Fibroblast of pulmonary artery (primary cell): Measurements from ENCODE around the gene HRH4.

Experiments
- DNase-seq: peaks from one replicate; pipeline ENCODE4 v3.0.0-alpha.2; 2010; ENCODE audit warnings: low read depth
- H3K4me3 ChIP-seq: replicated peaks from 2 replicates; pipeline ENCODE4 v1.5.1; 2011; ENCODE audit warnings: low read depth, mild to moderate bottlenecking, control low read depth, low read length, moderate library complexity
- CTCF ChIP-seq: IDR thresholded peaks from 2 replicates; pipeline ENCODE4 v1.5.1; 2011; ENCODE audit warnings: mild to moderate bottlenecking, control low read depth, low read length, inconsistent platforms; ENCODE audit errors: missing control alignments

Gene HRH4

GRCh38 chr18:24462838-24463775 lies 2.7 kb downstream of the HRH4 start:
- TF ChIP-seq CTCF: no peak
- no peak overlapping the region for H3K4me3 ChIP-seq
- no peak for DNase-seq

GRCh38 chr18:24465486-24465885 lies 5.0 kb downstream of the HRH4 start:
- no peak overlapping the region for H3K4me3 ChIP-seq
- no peak for DNase-seq
- TF ChIP-seq CTCF: no peak

DNA sequence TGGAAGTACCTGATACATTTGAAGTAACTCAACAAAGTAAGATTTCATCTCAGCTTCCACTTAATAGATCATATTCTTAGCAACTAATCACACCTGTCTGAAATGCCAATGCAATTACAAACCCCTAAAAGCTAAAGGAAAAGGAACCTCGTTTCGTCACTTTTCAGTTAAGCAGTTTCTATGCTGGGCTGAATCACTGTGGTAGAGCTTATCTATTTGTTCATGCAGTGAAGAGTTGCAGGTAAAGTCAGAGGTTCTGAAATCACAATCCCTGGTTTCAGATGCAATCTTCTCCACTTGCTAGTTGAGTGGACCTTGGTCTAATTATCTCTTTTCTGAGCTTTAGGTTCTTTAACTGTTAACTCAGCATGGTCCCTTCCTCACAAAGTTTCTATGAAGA lies 6.3 kb downstream of the HRH4 start:
- DNase-seq: no peak
- no peak overlapping the region for H3K4me3 ChIP-seq
- TF ChIP-seq CTCF: no peak

GRCh38 chr18:24470022-24470618 lies 9.7 kb downstream of the HRH4 start:
- no peak overlapping the region for H3K4me3 ChIP-seq
- no peak for TF ChIP-seq CTCF
- DNase-seq: no peak

DNA sequence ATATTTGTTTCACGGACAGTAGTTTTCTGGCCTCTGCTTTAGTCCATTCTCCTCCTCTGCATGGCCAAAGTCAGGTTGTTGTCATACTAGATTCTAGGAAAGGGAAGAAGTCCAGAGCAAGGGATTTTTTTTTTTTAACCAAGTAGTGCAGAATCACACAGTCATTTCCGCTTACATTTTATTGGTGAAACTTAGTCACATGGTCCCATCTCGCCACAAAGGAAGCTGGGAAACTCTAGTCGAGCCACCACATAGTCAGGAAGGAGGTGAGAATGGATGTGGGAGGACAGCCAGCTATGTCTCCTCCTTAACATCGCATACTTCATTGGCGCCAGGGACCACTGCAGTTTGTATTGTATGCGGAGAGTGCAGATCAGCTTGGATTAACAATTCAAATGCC lies 10.4 kb downstream of the HRH4 start:
- DNase-seq: no peak
- TF ChIP-seq CTCF: no peak
- no peak overlapping the region for H3K4me3 ChIP-seq

GRCh38 chr18:24472591-24472990 lies 12.2 kb downstream of the HRH4 start:
- TF ChIP-seq CTCF: no peak
- DNase-seq: no peak
- no peak overlapping the region for H3K4me3 ChIP-seq
